ENCODE data around the gene IRGQ. TPM values are rescaled to one million over a fixed set of nuclear protein-coding genes. Genes with fewer than 3 reads are reported as not detected.

IRGQ gene
- total RNA-seq, 6 donors from 2014 or later, result 17.2 to 25.1 (median 23.2) TPM

DNA sequence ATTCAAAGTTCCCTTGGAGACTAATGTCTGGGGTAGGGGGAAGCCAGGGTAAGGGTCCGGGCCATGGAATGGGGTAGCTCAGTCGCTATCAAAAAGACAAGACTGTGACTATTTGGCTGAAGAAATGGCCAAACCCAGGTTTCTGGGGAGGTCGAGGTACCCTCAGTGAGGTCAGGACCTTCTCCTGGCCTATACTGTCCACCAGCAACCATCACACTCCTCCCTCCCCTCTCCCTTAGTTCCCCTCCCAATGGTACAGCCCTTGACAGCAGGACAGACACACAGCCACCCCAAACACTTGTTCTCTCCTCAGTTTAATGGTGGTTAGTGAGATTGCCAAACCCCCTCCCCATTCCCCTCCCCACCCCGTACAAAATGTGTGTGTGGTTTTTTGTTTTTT lies 26.1 kb upstream of the IRGQ start:
- Histone ChIP-seq H3K27me3 (no peaks in the 10 kb centered on the region), H3K36me3 (no peaks in the 10 kb centered on the region), H3K27ac (no peak overlapping the region), H3K9me3 (no peaks in the 10 kb centered on the region), H3K4me3 (no peak overlapping the region), H3K4me1 (peaks cover 5 to 20% (median 12%) of the 10 kb centered on the region in 4 donors)
- 79 to 88% methylated on average over 4 of the region's 4 CpGs for WGBS, 2 donors
- no peak for ATAC-seq (ENCODE audit: low FRiP score in 2 of 2)
- no peak for TF ChIP-seq EP300 (IDR thresholded peaks at IDR 0.05)
- no peak for TF ChIP-seq POLR2A (IDR thresholded peaks at IDR 0.05)
- TF ChIP-seq, protein P1, sequence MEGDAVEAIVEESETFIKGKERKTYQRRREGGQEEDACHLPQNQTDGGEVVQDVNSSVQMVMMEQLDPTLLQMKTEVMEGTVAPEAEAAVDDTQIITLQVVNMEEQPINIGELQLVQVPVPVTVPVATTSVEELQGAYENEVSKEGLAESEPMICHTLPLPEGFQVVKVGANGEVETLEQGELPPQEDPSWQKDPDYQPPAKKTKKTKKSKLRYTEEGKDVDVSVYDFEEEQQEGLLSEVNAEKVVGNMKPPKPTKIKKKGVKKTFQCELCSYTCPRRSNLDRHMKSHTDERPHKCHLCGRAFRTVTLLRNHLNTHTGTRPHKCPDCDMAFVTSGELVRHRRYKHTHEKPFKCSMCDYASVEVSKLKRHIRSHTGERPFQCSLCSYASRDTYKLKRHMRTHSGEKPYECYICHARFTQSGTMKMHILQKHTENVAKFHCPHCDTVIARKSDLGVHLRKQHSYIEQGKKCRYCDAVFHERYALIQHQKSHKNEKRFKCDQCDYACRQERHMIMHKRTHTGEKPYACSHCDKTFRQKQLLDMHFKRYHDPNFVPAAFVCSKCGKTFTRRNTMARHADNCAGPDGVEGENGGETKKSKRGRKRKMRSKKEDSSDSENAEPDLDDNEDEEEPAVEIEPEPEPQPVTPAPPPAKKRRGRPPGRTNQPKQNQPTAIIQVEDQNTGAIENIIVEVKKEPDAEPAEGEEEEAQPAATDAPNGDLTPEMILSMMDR (IDR thresholded peaks at IDR 0.05), result no peak
- TF ChIP-seq POLR2AphosphoS5 (IDR thresholded peaks at IDR 0.05), result no peak
- no peak for DNase-seq

DNA sequence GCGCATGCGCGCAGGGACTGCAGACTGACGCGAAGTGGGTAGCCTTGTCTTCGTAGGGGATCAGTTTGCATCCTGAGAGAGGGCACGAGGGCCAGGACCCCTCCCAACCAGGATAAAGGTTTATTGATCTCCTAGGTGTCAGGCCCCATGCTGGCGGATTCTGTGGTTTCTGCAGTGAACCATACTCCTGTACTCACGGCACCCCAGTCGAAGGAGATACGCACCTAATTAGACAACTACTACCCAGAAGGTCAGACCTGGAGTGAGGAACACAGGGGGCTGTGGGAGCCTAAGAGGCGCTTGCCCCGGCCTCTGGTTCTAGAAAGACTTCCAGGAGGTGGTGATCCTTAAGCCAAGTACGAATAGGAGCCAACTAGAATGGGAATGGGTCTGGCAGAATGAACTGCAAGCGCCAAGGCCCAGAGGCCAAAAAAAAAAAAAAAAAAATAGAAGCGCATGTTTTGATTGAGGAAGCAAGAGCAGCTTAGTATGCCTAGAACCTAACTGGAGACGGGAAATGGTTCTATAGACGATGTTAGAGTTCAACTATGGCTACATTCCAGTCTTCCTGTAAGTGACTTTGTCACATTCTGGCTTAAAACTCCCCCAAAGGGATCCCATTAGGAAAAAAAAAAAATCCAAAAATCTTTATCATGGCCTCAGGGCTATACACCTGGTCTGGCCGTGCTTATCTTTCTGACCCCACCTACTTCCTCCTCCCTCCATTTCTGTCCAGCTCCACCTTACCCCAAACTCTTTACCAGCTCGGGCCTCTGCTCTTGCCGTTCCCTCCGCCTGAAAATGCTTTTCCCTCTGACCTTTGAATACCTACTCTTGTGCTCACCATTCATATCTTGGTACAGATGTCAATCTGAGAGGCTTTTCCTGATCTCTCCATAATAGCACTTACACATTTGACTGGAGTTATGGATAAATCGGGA lies 24.4 kb upstream of the IRGQ start:
- Histone ChIP-seq H3K4me3 (peak overlapping the region; percentile 67 to 83 (median 77)), H3K9me3 (no peaks in the 10 kb centered on the region), H3K27me3 (no peaks in the 10 kb centered on the region), H3K4me1 (peaks cover 5 to 20% (median 12%) of the 10 kb centered on the region in 4 donors), H3K27ac (peak overlapping the region; percentile 93 to 98 (median 94)), H3K36me3 (no peaks in the 10 kb centered on the region)
- ATAC-seq (ENCODE audit: low FRiP score in 2 of 2), result peak in 1 of 2 donors; percentile 1
- TF ChIP-seq, protein P1 (IDR thresholded peaks at IDR 0.05), result no peak
- 47 to 68% methylated on average over 13 to 23 of the region's 23 CpGs for WGBS, 2 donors
- no peak for DNase-seq

DNA sequence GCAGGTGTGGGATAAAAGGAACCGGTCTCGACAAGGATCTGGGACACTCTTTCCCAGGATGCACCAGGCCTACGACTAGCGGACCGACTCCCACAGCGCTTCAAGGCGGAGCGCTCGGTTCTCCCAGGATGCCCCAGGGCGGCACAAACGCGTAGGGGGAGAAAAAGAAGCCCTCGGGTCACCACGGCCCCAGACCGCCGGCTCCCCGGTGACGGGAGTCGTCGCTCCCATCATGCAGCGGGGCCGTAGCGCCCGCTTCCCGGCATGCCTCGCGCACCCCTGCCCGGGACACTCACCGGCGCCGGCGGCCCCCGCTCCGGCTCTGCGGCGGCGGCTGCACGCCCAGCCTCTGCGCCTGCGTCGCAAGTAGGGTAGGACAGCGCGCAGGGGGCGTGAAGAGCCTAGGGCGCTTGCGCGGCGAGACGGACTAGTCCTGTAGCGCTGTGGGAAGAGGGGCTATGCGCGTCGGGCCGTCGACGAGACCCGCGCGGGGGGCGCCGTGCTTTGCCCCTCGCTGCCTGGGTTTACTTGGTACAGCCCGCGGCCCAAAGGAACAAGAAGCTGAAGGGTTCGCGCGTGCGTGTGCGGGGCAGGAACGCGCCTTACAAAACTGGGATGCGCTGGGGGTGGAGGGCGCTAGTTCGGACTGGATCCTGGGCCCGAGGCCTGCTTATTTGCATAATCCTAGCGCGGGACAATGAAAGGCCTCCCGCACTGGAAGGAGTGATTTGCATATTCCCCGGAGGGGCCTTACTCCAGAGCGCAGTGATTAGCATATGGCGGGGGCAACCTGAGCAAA lies 23.5 kb upstream of the IRGQ start, which contains the start of gene ZNF428:
Gene ZNF428, minus strand, starts transcription at position 368 of the 799 bp plus-strand sequence. CDS start 5,325 bp downstream, outside the sequence.
- Histone ChIP-seq H3K9me3 (no peaks in the 10 kb centered on the region), H3K27ac (peak within 1 kb of the TSS; percentile 93 to 98 (median 94)), H3K4me3 (peak within 1 kb of the TSS; percentile 67 to 83 (median 77)), H3K36me3 (no peaks in the 10 kb centered on the region), H3K27me3 (no peaks in the 10 kb centered on the region), H3K4me1 (peaks cover 5 to 20% (median 10%) of the 10 kb centered on the region in 4 donors)
- 0% methylated on average over 7 to 19 of the region's 81 CpGs for WGBS, 2 donors
- DNase-seq (peak; percentile 92 to 96), ATAC-seq (ENCODE audit: low FRiP score in 2 of 2) (peak; percentile 93 to 97)
- TF ChIP-seq POLR2A (IDR thresholded peaks at IDR 0.05), result peak in 3 of 4 donors; percentile 60 to 89 (median 61)
- TF ChIP-seq, protein P1 (IDR thresholded peaks at IDR 0.05), result peak in 1 of 6 experiments; percentile 3
- peak; percentile 72 to 74 for TF ChIP-seq POLR2AphosphoS5 (IDR thresholded peaks at IDR 0.05)
- TF ChIP-seq EP300 (IDR thresholded peaks at IDR 0.05), result no peak

DNA sequence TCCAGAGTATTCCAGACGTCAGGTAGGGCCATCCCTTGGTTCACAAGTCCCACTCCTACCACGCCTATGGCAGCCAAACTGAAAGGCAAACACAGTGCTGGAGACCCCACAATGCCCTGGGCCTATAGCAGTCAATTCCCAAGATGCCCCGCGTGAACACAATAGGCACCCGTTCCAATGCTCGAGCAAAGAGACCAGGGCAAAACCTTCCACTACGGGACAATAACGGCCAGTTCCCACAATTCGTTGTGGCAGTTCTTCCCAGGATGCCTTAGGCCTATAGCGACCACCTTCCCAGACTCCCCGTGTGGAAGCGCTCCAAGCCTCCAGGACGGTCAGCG lies 23.0 kb upstream of the IRGQ start:
- DNase-seq (peak in 1 of 2 donors; percentile 43), ATAC-seq (ENCODE audit: low FRiP score in 2 of 2) (peak in 1 of 2 donors; percentile 53)
- Histone ChIP-seq H3K36me3 (peaks cover 0 to 3% (median under 1%) of the 10 kb centered on the region in 4 donors), H3K27me3 (no peaks in the 10 kb centered on the region), H3K4me1 (peaks cover 5 to 20% (median 10%) of the 10 kb centered on the region in 4 donors), H3K9me3 (no peaks in the 10 kb centered on the region), H3K27ac (peak overlapping the region; percentile 93 to 98 (median 94)), H3K4me3 (peak overlapping the region; percentile 67 to 83 (median 77))
- TF ChIP-seq POLR2A (IDR thresholded peaks at IDR 0.05) (no peak), EP300 (IDR thresholded peaks at IDR 0.05) (no peak), POLR2AphosphoS5 (IDR thresholded peaks at IDR 0.05) (no peak)
- TF ChIP-seq, protein P1 (IDR thresholded peaks at IDR 0.05), result no peak
- WGBS, 2 donors, result 0 to 3% methylated on average over 10 to 14 of the region's 14 CpGs
